ENCODE measurements around the gene ITPRIPL1. TPM values are rescaled to one million over a fixed set of nuclear protein-coding genes. Genes with fewer than 3 reads are reported as not detected.

Gene ITPRIPL1
- total RNA-seq, 1 experiment from 2014 or later = not detected

- no peak overlapping the region for H3K27ac ChIP-seq (ENCODE audit: low read length)
- ChIA-PET CTCF (no interaction called here), POLR2A (ENCODE audit: unreplicated experiment) (no interaction called here)
- BruUV-seq (replicated peaks) = no TSS peak
- TF ChIP-seq EZH2 (IDR thresholded peaks at IDR 0.05; ENCODE audit: low read length, unreplicated experiment) = no peak
- TF ChIP-seq CTCF (conservative IDR thresholded peaks at IDR 0.05; ENCODE audit: low read depth, low read length) = no peak
- no peak for TF ChIP-seq EZH2phosphoT487 (IDR thresholded peaks at IDR 0.05; ENCODE audit: borderline replicate concordance, low read length)
- intact Hi-C loops (cut with micrococcal nuclease) = no loop called here
- H3K4me3 ChIP-seq (ENCODE audit: low read length) = no peak overlapping the region
- ATAC-seq (no peak), DNase-seq (no peak)
- H3K79me2 ChIP-seq (ENCODE audit: low read length) = no peaks in the 10 kb centered on the region
- no peaks in the 10 kb centered on the region for H4K20me1 ChIP-seq (ENCODE audit: low read length)
- peaks cover 31% of the 10 kb centered on the region for H3K4me1 ChIP-seq (ENCODE audit: insufficient read depth, low read length)
- no peaks in the 10 kb centered on the region for H3K9me2 ChIP-seq (replicated peaks; ENCODE audit: low read length)
- H2AFZ ChIP-seq (ENCODE audit: low read length) = no peak overlapping the region
- no peaks in the 10 kb centered on the region for H3F3A ChIP-seq (ENCODE audit: low read length, unreplicated experiment)
- no peaks in the 10 kb centered on the region for H3K36me3 ChIP-seq (ENCODE audit: low read depth, low read length)
- H3K9me3 ChIP-seq (ENCODE audit: low read length) = no peaks in the 10 kb centered on the region
- peaks cover 11% of the 10 kb centered on the region; the same call in 1 of the 2 replicates for H3K27me3 ChIP-seq (ENCODE audit: low read length)
- no peak overlapping the region for H3K9ac ChIP-seq (ENCODE audit: low read length)
- no peak overlapping the region for H3K4me2 ChIP-seq (ENCODE audit: low read length)
Observed at GRCh38 chr2:96325884-96326255, 753 bp downstream of the ITPRIPL1 start.

- Histone ChIP-seq H3K27ac (ENCODE audit: low read length) (no peak overlapping the region), H3K9ac (ENCODE audit: low read length) (no peak overlapping the region), H3K9me2 (replicated peaks; ENCODE audit: low read length) (no peaks in the 10 kb centered on the region), H3F3A (ENCODE audit: low read length, unreplicated experiment) (no peaks in the 10 kb centered on the region), H3K36me3 (ENCODE audit: low read depth, low read length) (no peaks in the 10 kb centered on the region), H2AFZ (ENCODE audit: low read length) (no peak overlapping the region), H3K4me3 (ENCODE audit: low read length) (no peak overlapping the region), H3K27me3 (ENCODE audit: low read length) (peaks cover 11% of the 10 kb centered on the region; the same call in 1 of the 2 replicates), H3K4me1 (ENCODE audit: insufficient read depth, low read length) (peaks cover 24% of the 10 kb centered on the region), H3K4me2 (ENCODE audit: low read length) (no peak overlapping the region), H3K79me2 (ENCODE audit: low read length) (no peaks in the 10 kb centered on the region), H4K20me1 (ENCODE audit: low read length) (no peaks in the 10 kb centered on the region), H3K9me3 (ENCODE audit: low read length) (no peaks in the 10 kb centered on the region)
- BruUV-seq (replicated peaks) = no TSS peak
- TF ChIP-seq EZH2 (IDR thresholded peaks at IDR 0.05; ENCODE audit: low read length, unreplicated experiment) = no peak
- TF ChIP-seq EZH2phosphoT487 (IDR thresholded peaks at IDR 0.05; ENCODE audit: borderline replicate concordance, low read length) = no peak
- no peak for TF ChIP-seq CTCF (conservative IDR thresholded peaks at IDR 0.05; ENCODE audit: low read depth, low read length)
- DNase-seq (no peak), ATAC-seq (no peak)
- intact Hi-C loops (cut with micrococcal nuclease) = no loop called here
- ChIA-PET POLR2A (ENCODE audit: unreplicated experiment) (no interaction called here), CTCF (no interaction called here)
Observed at GRCh38 chr2:96326564-96326963, 1.4 kb downstream of the ITPRIPL1 start.

GRCh38 chr2:96326990-96327820 lies 2.1 kb downstream of the ITPRIPL1 start:
- H3K27me3 ChIP-seq (ENCODE audit: low read length) = 0 out of 2 replicates have a peak, but pooled peaks cover 6% of the 10 kb centered on the region
- no peak overlapping the region for H3K27ac ChIP-seq (ENCODE audit: low read length)
- no peaks in the 10 kb centered on the region for H3K9me3 ChIP-seq (ENCODE audit: low read length)
- CTCF ChIA-PET = no interaction called here
- no TSS peak for BruUV-seq (replicated peaks)
- DNase-seq (no peak), ATAC-seq (no peak)
- intact Hi-C loops (cut with micrococcal nuclease) = no loop called here
- H2AFZ ChIP-seq (ENCODE audit: low read length) = no peak overlapping the region
- H3K4me3 ChIP-seq (ENCODE audit: low read length) = no peak overlapping the region
- H3K9ac ChIP-seq (ENCODE audit: low read length) = no peak overlapping the region
- no peaks in the 10 kb centered on the region for H3K9me2 ChIP-seq (replicated peaks; ENCODE audit: low read length)
- no peaks in the 10 kb centered on the region for H3K79me2 ChIP-seq (ENCODE audit: low read length)
- TF ChIP-seq EZH2 (IDR thresholded peaks at IDR 0.05; ENCODE audit: low read length, unreplicated experiment) (no peak), CTCF (conservative IDR thresholded peaks at IDR 0.05; ENCODE audit: low read depth, low read length) (no peak), EZH2phosphoT487 (IDR thresholded peaks at IDR 0.05; ENCODE audit: borderline replicate concordance, low read length) (no peak)
- H3K36me3 ChIP-seq (ENCODE audit: low read depth, low read length) = no peaks in the 10 kb centered on the region
- H3F3A ChIP-seq (ENCODE audit: low read length, unreplicated experiment) = no peaks in the 10 kb centered on the region
- H3K4me1 ChIP-seq (ENCODE audit: insufficient read depth, low read length) = peaks cover 17% of the 10 kb centered on the region
- no peak overlapping the region for H3K4me2 ChIP-seq (ENCODE audit: low read length)
- no peaks in the 10 kb centered on the region for H4K20me1 ChIP-seq (ENCODE audit: low read length)
- POLR2A ChIA-PET (ENCODE audit: unreplicated experiment) = no interaction called here

Data from PC-3 (cell line).